HG02642 (cell line): ENCODE measurements around the gene SNTB2.

ENCODE experiments used
- ATAC-seq: cut with Tn5 transposase; IDR thresholded peaks from one replicate; pipeline ENCODE4 v1.9.1; 2021; ENCODE audit warnings: mild to moderate bottlenecking; ENCODE audit not compliant: unreplicated experiment, poor library complexity

Gene SNTB2

GRCh38 chr16:69313469-69313868, 126.5 kb downstream of the SNTB2 start:
- no peak for ATAC-seq

GRCh38 chr16:69314534-69314933, 127.6 kb downstream of the SNTB2 start:
- ATAC-seq: no peak

GRCh38 chr16:69315486-69316311, 128.7 kb downstream of the SNTB2 start:
- ATAC-seq: no peak

GRCh38 chr16:69316595-69317034, 129.7 kb downstream of the SNTB2 start:
- no peak for ATAC-seq

- ATAC-seq: no peak
Observed at GRCh38 chr16:69318177-69318910, 131.4 kb downstream of the SNTB2 start.

- no peak for ATAC-seq
Observed at GRCh38 chr16:69318911-69319289, 131.9 kb downstream of the SNTB2 start.

GRCh38 chr16:69319381-69319780, 132.4 kb downstream of the SNTB2 start:
- ATAC-seq: no peak

- no peak for ATAC-seq
Observed at GRCh38 chr16:69319826-69320739, 133.1 kb downstream of the SNTB2 start.

- ATAC-seq: no peak
Observed at GRCh38 chr16:69320740-69321073, 133.7 kb downstream of the SNTB2 start.

GRCh38 chr16:69321080-69321479, 134.1 kb downstream of the SNTB2 start:
- no peak for ATAC-seq

GRCh38 chr16:69322343-69322742, 135.4 kb downstream of the SNTB2 start:
- no peak for ATAC-seq

- ATAC-seq: no peak
Observed at GRCh38 chr16:69323415-69323814, 136.5 kb downstream of the SNTB2 start.

GRCh38 chr16:69324013-69324531, 137.1 kb downstream of the SNTB2 start:
- no peak for ATAC-seq

- no peak for ATAC-seq
Observed at GRCh38 chr16:69324585-69325253, 137.8 kb downstream of the SNTB2 start.

- ATAC-seq: no peak
Observed at GRCh38 chr16:69325784-69326171, 138.8 kb downstream of the SNTB2 start.

- ATAC-seq: no peak
Observed at GRCh38 chr16:69326172-69326873, 139.4 kb downstream of the SNTB2 start.

GRCh38 chr16:69327585-69328310, 140.8 kb downstream of the SNTB2 start:
- ATAC-seq: no peak

- ATAC-seq: no peak
Observed at GRCh38 chr16:69328854-69329316, 141.9 kb downstream of the SNTB2 start.
